GM15510 (cell line): ENCODE results near the gene DPEP2NB.
A peak's percentile ranks its signal among the peaks of the same experiment; 100 is the strongest.
"Not testable (repeated sequence)": the region's sequence is repeated elsewhere in the genome, so short reads cannot be mapped to it uniquely, and the experiment has no call there.

Experiments
- POLR2A ChIP-seq: IDR thresholded peaks from 3 replicates; pipeline ENCODE4 v1.6.1; 2011; ENCODE audit warnings: borderline replicate concordance; ENCODE audit not compliant: insufficient read length; ENCODE audit errors: extremely low read depth

Gene DPEP2NB

DNA sequence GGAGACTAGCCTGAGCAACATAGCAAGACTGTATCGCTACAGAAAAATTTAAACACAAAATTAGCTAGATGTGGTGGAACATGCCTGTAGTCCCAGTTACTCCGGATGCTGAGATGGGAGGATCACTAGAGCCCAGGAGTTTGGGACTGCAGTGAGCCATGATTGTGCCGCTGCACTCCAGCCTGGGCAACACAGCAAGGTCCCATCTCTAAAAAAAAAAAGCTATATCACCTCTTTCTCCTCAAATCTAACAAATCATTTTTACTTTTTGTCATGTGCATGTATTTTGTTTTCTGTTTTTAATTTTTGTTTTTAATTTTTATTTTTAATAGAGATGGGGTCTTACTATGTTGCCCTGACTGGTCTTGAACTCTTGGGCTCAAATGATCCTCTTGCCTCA is 13.3 kb upstream of the DPEP2NB start:
- TF ChIP-seq POLR2A, result no peak

DNA sequence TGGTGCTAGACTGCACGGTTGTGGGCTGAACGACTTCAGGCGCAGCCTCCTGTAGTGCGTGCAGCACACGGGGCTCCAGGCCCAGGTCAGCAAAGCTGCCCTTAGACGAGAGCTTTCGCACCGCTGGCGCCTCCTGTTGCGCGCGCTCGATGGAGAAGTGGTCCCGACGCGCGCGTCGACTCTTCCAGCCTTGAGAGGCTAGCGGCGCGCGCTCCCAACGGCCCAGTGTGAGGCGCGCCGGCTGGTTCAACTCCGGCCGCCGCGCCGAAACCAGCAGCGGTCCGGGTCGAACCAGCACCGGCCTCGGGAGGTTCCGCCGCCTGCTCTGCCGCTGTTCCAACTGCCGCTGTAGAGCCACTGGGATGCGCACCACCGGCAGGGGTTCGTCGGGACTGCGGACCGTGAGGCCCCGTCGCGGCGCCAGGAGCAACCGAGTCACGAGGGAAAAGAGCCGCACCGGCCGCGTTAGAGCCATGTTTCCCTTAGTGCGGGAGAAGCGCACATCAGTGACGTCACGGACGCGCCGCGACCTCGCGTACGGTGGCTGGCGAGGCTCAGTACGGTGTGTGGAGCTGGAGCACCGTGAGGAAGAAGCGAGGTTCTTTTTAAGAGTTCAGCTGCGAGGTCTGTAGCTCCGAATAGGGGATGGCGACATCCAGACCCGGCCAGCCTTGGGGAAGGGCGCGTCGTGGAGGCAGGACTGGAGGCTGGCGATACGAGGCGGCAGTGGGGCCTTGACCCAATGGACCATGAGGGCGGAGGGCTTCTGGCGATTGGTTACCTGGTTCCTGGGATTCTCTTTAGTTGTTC is 7.2 kb upstream of the DPEP2NB start, which contains the start of the genes DDX28 and DUS2:
Gene DDX28 (minus strand): TSS at position 505 of the 810 bp plus-strand sequence. CDS start 30 bp downstream, at position 475.
Gene DUS2 (plus strand): TSS at position 557 of the 810 bp plus-strand sequence. CDS start 14,740 bp downstream, outside the sequence.
- peak; percentile 79 for TF ChIP-seq POLR2A

DNA sequence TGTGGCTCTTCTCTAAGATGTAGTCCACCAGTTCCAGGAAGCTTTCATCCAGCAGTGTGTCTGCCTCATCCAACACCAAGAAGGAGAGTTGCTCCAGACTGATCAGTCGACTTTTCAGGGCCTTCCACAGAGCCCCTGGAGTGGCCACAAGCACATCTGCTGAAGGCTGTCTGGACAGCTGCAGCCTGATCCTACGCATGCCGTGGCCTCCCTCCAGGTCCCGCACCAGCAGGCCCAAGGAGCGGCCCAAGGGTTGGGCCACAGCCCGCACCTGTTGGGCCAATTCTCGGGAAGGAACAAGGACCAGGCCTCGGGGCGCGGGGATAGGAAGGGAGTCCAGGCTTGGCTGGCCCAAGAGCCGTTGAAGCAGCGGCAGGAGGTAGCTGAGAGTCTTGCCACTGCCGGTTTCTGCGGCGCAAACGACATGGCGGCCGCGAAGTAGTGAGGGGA is 6.6 kb upstream of the DPEP2NB start:
- no peak for TF ChIP-seq POLR2A

DNA sequence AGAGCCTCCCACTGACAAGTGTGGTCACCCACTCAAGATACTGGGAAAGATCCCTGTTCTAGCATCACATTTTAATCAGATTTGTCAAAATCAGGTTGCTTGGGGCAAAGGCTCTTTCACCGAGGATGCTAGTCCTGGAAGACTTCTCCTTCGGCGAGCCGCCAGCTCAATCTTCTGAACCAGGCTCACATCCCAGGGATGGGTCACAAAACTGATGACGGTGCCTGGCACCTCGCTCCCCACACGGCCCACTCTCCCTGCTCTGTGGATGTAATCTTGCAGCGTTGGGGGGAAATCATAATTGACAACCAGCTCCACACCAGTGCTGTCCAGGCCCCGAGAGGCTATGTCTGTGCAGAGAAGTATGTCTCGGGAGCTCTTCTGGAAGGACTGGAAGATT is 5.8 kb upstream of the DPEP2NB start:
- TF ChIP-seq POLR2A, result no peak

DNA sequence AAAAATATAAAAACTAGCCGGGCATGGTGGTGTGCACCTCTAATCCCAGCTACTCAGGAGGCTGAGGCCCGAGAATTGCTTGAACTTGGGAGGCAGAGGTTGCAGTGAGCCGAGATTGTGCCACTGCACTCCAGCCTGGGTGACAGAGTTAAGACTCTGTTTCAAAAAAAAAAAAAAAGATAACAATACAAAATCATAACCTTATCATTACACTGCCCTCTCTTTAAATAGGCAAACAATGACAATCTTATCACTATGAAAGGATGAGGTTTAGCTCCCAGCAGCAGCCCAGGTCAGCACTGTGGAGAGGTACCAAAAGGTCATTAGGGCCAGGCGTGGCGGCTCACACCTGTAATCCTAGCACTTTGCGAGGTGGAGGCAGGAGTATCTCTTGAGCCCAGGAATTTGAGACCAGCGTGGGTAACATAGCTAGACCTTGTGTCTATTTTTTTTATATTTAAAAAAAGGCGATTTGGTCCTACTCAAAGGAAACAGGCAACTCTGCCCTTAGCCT is 3.5 kb upstream of the DPEP2NB start:
- no peak for TF ChIP-seq POLR2A

DNA sequence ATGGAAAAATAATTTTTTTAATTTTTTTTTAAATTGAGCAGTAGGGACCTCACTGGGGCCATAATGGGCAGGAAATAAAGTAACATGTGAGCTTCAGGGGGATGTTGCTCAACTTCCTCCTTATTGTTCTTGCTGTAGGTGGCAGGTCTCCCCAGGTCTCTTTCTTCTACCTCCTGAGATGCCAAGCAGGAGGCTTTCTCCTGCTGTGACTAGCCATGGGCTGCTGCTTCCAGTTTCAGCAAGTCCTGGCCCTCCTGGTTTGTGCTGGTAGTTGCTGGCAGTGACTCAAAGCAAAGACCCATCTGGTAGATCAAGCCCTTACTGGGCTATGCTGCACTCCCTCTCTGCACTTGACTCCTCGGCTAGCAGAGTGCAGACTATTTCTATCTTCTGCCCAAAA is 2.3 kb downstream of the DPEP2NB start:
- TF ChIP-seq POLR2A, result no peak

DNA sequence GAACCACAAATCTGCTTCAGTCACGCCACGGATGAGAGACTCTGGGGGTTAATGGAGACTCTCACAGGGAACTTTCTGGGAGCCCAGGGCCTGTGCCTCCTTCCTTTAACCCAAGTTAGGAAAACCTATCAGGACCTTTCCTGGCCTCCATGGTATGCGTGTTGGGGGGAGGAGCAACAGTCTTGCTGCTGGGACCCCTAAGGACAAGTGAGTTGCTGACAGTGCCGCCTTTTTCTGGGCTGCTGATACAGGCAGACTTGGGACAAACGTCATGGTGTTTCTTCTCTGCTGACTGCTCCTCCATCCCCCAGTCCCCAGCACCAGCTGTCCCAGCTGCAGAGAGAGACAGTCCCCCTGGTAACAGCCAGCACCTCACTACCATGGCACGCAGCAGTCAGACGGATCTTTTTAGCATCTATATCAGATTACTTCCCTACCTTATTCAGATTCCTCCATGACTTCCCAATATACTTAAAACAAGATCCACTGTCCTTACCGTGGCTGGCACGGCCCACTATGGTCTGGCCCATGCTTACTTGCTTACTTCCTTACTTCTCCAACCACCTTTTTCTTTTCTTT is 6.5 kb downstream of the DPEP2NB start:
- TF ChIP-seq POLR2A, result no peak

DNA sequence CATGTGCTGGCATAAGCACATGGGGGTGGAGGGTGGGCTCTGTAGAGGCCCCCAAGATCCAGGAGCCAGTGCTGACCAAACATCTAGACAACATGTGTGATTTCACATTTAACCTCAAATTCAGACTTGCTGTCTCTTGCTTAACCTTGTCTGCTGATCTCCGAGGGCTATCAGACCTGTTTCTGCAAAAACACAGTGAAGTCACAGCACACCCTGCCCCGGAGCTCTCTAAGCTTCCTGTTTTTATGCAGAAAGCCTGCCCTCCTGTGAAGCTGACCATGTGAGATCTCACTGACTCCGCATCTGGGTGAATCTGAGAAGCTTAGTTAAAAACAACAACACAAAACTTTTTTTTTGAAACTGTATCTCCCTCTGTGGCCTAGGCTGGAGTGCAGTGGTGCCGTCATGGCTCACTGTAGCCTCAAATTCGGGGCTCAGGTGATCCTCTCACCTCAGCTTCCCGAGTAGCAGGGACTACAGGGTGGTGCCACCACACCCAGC is 9.9 kb downstream of the DPEP2NB start:
- TF ChIP-seq POLR2A, result no peak

DNA sequence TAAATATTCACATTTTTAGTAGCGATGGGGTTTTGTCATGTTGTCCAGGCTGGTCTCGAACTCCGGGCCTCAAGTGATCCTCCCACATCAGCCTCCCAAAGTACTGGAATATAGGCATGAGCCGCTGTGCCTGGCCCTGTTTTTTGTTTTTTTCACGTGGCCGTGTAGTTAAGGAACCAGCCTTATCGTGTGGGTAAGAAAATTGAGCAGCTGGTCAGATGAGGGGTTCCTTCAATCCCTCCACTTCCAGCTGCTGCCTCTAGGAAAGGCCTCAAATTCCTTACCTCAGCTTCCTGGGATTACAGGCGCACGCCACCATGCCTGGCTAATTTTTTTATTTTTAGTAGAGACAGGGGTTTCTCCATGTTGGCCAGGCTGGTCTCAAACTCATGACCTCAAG is 10.5 kb downstream of the DPEP2NB start:
- no peak for TF ChIP-seq POLR2A

DNA sequence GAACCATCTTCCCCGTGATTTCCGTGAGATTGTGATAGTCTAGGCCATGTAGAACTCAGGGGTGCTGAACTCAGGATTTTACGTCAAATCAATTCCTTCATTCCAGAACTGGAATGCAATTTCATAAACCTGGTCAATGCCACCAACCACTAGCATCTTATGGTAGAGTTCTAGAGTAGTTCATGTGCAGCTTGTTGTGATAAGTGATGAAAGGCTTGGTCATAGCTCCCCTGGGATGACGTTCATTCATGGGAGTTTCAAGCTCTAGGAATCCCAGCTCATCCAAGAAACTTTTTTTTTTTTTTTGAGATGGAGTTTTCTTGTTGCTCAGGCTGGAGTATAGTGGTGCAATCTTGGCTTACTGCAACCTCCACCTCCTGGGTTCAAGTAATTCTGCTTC is 12.7 kb downstream of the DPEP2NB start:
- no peak for TF ChIP-seq POLR2A

DNA sequence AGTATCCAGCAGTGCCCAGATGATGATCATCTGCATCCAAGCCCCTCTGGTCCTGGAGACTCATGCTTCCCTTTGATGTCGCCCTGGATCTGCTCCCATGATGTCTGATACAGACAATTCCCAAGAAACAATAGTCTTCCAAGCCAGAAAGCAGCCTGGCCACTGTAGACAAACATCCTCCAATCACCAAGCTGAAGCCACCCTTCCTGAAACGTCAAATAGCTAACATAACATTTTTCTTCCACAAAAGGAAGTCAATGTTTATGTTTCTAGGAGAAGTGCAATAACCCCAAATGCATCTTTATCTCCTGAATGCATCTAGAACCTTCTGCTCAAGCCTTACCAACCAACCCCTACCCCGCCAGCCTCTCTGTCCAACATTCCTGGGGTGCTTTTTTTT is 15.3 kb downstream of the DPEP2NB start:
- no peak for TF ChIP-seq POLR2A

DNA sequence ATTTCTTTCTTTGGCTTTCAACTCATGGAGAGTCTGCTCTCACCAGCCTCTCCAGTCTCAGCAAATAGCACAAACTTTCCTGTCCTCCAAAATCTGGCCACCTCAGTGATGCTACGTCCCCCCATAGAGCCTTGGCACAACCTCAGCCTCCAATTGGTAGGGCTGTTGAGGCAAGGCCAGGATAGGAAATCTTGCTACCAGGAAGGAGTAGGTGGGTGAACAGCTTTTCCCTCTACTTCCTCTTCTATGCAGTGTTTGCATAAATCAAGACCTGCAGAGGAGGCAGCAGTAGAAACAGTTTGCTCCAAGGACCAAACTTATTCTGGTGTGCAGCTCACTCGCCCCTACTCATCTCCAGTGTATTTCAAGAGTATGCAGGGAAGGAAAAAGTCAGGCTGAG is 15.7 kb downstream of the DPEP2NB start:
- TF ChIP-seq POLR2A, result no peak

DNA sequence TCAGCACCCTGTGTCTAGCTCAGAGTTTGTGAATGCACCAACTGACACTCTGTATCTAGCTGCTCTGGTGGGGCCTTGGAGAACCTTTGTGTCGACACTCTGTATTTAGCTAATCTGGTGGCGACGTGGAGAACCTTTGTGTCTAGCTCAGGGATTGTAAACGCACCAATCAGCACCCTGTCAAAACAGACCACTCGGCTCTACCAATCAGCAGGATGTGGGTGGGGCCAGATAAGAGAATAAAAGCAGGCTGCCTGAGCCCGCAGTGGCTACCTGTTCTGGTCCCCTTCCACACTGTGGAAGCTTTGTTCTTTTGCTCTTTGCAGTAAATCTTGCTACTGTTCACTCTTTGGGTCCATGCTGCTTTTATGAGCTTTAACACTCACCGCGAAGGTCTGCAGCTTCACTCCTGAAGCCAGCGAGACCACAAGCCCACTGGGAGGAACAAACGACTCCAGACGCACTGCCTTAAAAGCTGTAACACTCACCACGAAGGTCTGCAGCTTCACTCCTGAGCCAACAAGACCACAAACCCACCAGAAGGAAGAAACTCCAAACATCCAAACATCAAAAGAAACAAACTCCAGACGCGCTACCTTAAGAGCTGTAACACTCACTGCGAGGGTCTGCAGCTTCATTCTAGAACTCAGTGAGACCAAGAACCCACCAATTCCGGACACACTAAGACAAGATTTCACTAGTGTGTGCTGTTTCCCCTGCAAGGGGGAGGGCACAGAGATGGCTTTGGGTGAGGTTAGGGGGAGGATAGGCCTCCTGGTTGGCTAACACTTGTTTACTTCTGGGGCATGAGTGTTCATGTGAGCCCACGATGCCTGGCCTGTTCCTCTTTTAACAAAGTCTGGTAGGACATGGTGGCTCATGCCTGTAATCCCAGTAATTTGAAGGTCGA is 16.7 kb downstream of the DPEP2NB start, which contains the start of gene DPEP2:
Gene DPEP2 (minus strand): TSS at position 706 of the 910 bp plus-strand sequence. CDS start 6,272 bp downstream, outside the sequence.
- not testable (repeated sequence) for TF ChIP-seq POLR2A

DNA sequence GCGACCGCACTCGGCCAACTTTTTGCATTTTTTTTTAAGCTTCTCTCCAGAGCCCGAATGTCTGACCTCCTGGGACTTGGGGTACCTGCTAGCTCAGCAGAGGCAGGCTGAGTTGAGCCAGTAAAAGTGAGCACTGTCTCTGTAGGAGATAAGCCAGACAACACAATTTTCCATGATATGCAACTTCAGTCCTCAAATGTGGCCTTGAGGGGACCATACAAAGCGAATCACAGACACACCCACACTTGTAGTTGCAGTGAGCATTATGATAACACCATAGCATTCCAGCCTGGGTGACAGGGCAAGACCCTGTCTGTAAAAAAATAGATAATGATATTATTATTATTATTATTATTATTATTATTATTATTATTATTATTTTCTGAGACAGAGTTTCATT is 19.0 kb downstream of the DPEP2NB start:
- TF ChIP-seq POLR2A, result no peak
